ENCODE data around the gene PPFIA1.

The PPFIA1 gene

GRCh38 chr11:70305501-70305900 lies 35.0 kb downstream of the PPFIA1 start:
- no peak for DNase-seq (ENCODE audit: low spot score)
- TF ChIP-seq CTCF (IDR thresholded peaks at IDR 0.05; ENCODE audit: borderline replicate concordance, control extremely low read depth, extremely low read depth, insufficient read depth, missing control alignments) = no peak

DNA sequence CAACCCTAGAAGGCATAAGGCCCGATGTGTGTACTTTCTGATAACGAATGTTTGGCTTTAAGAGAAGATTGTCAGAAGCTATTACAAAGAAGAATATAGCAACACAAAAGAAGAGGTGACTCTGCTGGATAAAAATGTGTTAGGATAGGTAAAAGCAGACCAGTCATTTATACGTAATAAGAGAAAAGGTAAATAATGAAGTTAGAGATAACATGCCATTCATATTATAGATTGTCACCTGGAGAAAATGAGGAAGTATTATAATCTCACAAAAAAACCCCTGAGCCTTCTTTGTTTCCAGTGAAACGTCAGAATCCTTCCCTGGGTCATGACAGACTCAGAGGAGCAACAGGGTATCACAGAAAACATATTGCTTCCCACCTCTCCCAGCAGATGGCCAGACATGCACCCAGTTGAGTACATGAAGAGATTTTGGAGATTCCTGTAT lies 36.1 kb downstream of the PPFIA1 start:
- no peak for TF ChIP-seq CTCF (IDR thresholded peaks at IDR 0.05; ENCODE audit: borderline replicate concordance, control extremely low read depth, extremely low read depth, insufficient read depth, missing control alignments)
- in situ Hi-C loops (cut with MboI; ENCODE audit: low sequenced_read_pairs, unreplicated experiment) = no loop called here
- DNase-seq (ENCODE audit: low spot score) = no peak

More at GRCh38 chr11:70305501-70305900, 35.0 kb downstream of the PPFIA1 start:
- in situ Hi-C loops (cut with MboI; ENCODE audit: low sequenced_read_pairs, unreplicated experiment) = no loop called here

DNA sequence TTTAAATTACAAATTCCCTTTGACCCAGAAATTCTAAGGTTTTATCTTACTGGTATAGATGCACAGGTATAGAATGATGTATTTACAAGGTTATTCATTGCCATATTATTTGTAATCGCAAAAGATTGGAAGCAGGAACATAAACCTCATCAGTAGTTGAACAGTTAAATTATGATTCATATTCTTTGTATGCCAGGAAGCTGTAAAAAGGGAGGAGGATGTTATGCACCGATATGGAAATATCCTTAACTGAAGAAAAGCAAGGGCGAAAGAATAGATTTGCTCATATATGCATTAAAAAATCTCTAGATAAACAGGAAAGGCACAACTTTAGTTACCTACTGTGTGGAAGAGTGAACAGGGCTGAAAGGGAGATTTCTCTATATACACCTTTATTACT lies 36.7 kb downstream of the PPFIA1 start:
- no peak for TF ChIP-seq CTCF (IDR thresholded peaks at IDR 0.05; ENCODE audit: borderline replicate concordance, control extremely low read depth, extremely low read depth, insufficient read depth, missing control alignments)
- in situ Hi-C loops (cut with MboI; ENCODE audit: low sequenced_read_pairs, unreplicated experiment) = no loop called here
- no peak for DNase-seq (ENCODE audit: low spot score)

- in situ Hi-C loops (cut with MboI; ENCODE audit: low sequenced_read_pairs, unreplicated experiment) = no loop called here
- no peak for TF ChIP-seq CTCF (IDR thresholded peaks at IDR 0.05; ENCODE audit: borderline replicate concordance, control extremely low read depth, extremely low read depth, insufficient read depth, missing control alignments)
- DNase-seq (ENCODE audit: low spot score) = no peak
Measured at GRCh38 chr11:70311616-70312015, 41.1 kb downstream of the PPFIA1 start.

- TF ChIP-seq CTCF (IDR thresholded peaks at IDR 0.05; ENCODE audit: borderline replicate concordance, control extremely low read depth, extremely low read depth, insufficient read depth, missing control alignments) = no peak
- in situ Hi-C loops (cut with MboI; ENCODE audit: low sequenced_read_pairs, unreplicated experiment) = no loop called here
- DNase-seq (ENCODE audit: low spot score) = no peak
Measured at GRCh38 chr11:70312401-70313357, 42.2 kb downstream of the PPFIA1 start.

GRCh38 chr11:70313945-70314344 lies 43.5 kb downstream of the PPFIA1 start:
- no peak for TF ChIP-seq CTCF (IDR thresholded peaks at IDR 0.05; ENCODE audit: borderline replicate concordance, control extremely low read depth, extremely low read depth, insufficient read depth, missing control alignments)
- in situ Hi-C loops (cut with MboI; ENCODE audit: low sequenced_read_pairs, unreplicated experiment) = no loop called here
- DNase-seq (ENCODE audit: low spot score) = no peak
